Vagina (tissue), 2 donors: Measurements from ENCODE around the gene CD151. TPM values are rescaled to one million over a fixed set of nuclear protein-coding genes. Genes with fewer than 3 reads are reported as not detected.

Source experiments
- DNase-seq, 2 donors: peaks; one replicate each; pipeline ENCODE4 v3.0.0-alpha.2; 2017; ENCODE audit errors: extremely low spot score in 2 of 2
- H3K27ac ChIP-seq: fragments of 200-600 bp; sonication (generic); one replicate; pipeline ENCODE4 v1.5.1; 2019
- H3K27me3 ChIP-seq: fragments of 200-600 bp; sonication (generic); one replicate; pipeline ENCODE4 v1.5.1; 2019
- H3K36me3 ChIP-seq, 2 donors: fragments of 200-600 bp; sonication (generic); one replicate each; pipeline ENCODE4 v1.5.1; 2017 to 2019
- H3K4me1 ChIP-seq: fragments of 200-600 bp; sonication (generic); one replicate; pipeline ENCODE4 v1.5.1; 2019
- H3K4me3 ChIP-seq, 2 donors: fragments of 200-600 bp; sonication (generic); 1 replicate in 1 of 2; 2 replicates in 1 of 2; pipeline ENCODE4 v1.5.1; 2016 to 2019
- H3K9me3 ChIP-seq: fragments of 200-600 bp; sonication (generic); one replicate; pipeline ENCODE4 v1.5.1; 2019
- POLR2A ChIP-seq, 2 donors: fragments of 450-650 bp; IDR thresholded peaks; one replicate each; pipeline ENCODE4 v1.6.1; 2017; ENCODE audit warnings: antibody characterized with exemption in 2 of 2, mild to moderate bottlenecking in 2 of 2, moderate library complexity in 2 of 2
- POLR2AphosphoS5 ChIP-seq, 2 donors: sonication (generic); formaldehyde crosslinking; IDR thresholded peaks; one replicate each; pipeline ENCODE4 v1.9.0; 2017; ENCODE audit warnings: antibody characterized with exemption in 2 of 2, mild to moderate bottlenecking in 2 of 2, low read depth in 1 of 2; ENCODE audit not compliant: insufficient read depth in 1 of 2
- intact Hi-C: fragments of 100-400 bp; cut with DNase I; formaldehyde crosslinking; loops from one replicate; pipeline ENCODE4 v1.15.1; 2023
- total RNA-seq: library from RNA; depleted of rRNA; stranded (reverse); fragments of >200 nt; gene quantifications from one replicate; pipeline ENCODE4 v1.2.3, GENCODE V29; 2016
- TF ChIP-seq, protein P1 (sequence below), 3 experiments: fragments of 450-650 bp in 2 of 3; fragments of 200-600 bp in 1 of 3; sonication (generic) in 1 of 3; IDR thresholded peaks; one replicate each; pipeline ENCODE4 v1.5.1; 2017 to 2019; ENCODE audit warnings: antibody characterized with exemption in 3 of 3, mild to moderate bottlenecking in 2 of 3, moderate library complexity in 2 of 3

The CD151 gene
- total RNA-seq, 1 donor from 2014 or later, result 150 TPM

GRCh38 chr11:843818-844692 is 11.3 kb downstream of the CD151 start:
- TF ChIP-seq POLR2A (IDR thresholded peaks at IDR 0.05) (peak in 1 of 2 donors; percentile 73), POLR2AphosphoS5 (IDR thresholded peaks at IDR 0.05; ENCODE audit: insufficient read depth in 1 of 2, low read depth in 1 of 2) (peak; percentile 75 to 92)
- TF ChIP-seq, protein P1, sequence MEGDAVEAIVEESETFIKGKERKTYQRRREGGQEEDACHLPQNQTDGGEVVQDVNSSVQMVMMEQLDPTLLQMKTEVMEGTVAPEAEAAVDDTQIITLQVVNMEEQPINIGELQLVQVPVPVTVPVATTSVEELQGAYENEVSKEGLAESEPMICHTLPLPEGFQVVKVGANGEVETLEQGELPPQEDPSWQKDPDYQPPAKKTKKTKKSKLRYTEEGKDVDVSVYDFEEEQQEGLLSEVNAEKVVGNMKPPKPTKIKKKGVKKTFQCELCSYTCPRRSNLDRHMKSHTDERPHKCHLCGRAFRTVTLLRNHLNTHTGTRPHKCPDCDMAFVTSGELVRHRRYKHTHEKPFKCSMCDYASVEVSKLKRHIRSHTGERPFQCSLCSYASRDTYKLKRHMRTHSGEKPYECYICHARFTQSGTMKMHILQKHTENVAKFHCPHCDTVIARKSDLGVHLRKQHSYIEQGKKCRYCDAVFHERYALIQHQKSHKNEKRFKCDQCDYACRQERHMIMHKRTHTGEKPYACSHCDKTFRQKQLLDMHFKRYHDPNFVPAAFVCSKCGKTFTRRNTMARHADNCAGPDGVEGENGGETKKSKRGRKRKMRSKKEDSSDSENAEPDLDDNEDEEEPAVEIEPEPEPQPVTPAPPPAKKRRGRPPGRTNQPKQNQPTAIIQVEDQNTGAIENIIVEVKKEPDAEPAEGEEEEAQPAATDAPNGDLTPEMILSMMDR (IDR thresholded peaks at IDR 0.05), result peak in 1 of 3 experiments; percentile 4
- Histone ChIP-seq H3K27ac (peak overlapping the region; percentile 86), H3K9me3 (no peaks in the 10 kb centered on the region), H3K4me1 (peaks cover 90% of the 10 kb centered on the region), H3K27me3 (no peaks in the 10 kb centered on the region), H3K36me3 (peaks cover 0 to 16% of the 10 kb centered on the region in 2 donors), H3K4me3 (peak overlapping the region; percentile 82 to 99)
- intact Hi-C loops, result loop anchor here (5.0 kb wide), 1 partner anchor 37 kb away; the partner anchor contains the start of genes PIDD1 and RPLP2
- peak in 1 of 2 donors; percentile 98 for DNase-seq

DNA sequence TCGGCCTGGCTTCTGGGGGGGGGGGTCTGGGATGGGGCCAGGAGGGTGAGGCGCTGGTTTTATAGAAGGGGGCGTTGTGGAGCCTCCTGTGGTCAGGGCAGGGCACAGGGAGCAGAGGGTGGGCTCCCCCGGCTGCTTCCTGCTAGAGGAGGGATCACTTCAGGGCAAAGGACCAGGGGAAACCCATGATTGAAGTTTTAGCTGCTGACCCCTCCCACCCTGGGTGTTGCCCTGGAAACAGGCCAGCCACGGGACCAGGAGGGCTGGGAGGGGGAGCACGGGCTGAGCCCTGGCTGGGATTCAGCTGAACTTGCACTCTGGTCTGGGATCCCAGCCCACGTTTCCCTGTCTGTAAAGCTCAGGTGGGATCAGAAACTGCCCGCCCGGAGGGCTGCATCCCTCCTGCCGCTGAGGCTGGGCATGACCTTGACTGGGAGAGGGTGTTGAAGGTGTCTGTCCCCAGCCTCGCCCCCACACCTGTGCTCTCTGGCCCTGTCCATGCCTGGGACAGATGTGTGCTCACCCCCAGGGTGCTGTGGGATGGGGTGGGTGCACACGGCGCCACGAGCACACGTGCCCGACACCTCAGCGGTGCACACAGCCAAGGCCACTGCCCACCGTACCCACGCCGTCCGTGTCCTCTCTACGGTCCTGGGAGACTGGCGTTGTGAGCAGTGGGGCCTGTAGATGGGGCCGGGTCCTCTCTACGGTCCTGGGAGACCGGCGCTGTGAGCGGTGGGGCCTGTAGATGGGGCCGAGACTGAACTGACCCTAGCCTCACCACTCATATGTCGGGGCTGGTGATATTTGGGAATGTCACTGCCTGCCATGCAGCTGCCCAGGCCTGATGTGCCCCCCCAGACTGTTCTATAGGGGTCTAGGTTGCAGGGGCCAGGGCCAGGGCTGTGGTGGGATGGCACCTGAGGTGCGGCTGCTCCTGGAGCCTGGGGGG is 12.2 kb downstream of the CD151 start:
- peaks cover 86% of the 10 kb centered on the region for H3K4me1 ChIP-seq

DNA sequence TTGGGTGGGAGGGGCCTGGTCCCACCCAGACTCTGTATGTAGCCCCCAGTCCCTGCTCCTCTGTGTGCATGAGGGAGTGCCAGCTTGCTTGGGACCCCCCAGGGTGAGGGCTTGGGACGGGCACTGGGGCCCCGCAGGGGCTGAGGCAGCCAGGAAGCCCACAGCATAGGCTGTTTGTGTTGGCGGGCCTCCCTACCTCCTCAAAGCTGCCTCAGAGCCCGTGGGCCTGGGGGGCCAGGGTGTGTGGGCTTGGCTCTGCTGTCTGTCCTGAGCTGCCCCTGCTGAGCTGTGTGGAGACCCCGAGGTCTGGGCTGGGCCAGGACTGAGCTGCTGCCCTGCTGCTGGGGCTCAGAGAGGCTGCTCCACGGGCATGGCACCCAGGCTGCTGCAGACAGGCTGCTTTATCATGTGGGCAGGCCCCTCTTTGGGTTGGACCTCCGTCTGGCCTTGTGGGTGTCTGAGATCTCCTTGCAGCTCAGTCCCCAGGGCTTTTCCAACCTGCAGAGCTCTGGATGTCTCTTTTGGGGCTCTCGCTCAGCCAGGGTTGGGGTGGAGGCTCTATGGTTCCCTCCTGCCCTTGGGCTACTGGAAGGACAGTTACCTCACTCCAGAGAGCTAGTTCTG is 13.2 kb downstream of the CD151 start:
- H3K4me3 ChIP-seq, result peak overlapping the region in 1 of 2 donors; percentile 99

More for the DNA sequence above, 12.2 kb downstream of the CD151 start:
- peak in 1 of 2 donors; percentile 97 for DNase-seq
- H3K36me3 ChIP-seq, result peaks cover 0 to 13% of the 10 kb centered on the region in 2 donors
- H3K4me3 ChIP-seq, result peak overlapping the region; percentile 82 to 99
- no peaks in the 10 kb centered on the region for H3K9me3 ChIP-seq
- no peaks in the 10 kb centered on the region for H3K27me3 ChIP-seq
- H3K27ac ChIP-seq, result peak overlapping the region; percentile 86
- TF ChIP-seq POLR2AphosphoS5 (IDR thresholded peaks at IDR 0.05; ENCODE audit: insufficient read depth in 1 of 2, low read depth in 1 of 2) (peak; percentile 74 to 77), POLR2A (IDR thresholded peaks at IDR 0.05) (no peak)
- intact Hi-C loops, result loop anchor here (5.0 kb wide), 1 partner anchor 38 kb away; the partner anchor contains the start of genes PIDD1 and RPLP2

DNA sequence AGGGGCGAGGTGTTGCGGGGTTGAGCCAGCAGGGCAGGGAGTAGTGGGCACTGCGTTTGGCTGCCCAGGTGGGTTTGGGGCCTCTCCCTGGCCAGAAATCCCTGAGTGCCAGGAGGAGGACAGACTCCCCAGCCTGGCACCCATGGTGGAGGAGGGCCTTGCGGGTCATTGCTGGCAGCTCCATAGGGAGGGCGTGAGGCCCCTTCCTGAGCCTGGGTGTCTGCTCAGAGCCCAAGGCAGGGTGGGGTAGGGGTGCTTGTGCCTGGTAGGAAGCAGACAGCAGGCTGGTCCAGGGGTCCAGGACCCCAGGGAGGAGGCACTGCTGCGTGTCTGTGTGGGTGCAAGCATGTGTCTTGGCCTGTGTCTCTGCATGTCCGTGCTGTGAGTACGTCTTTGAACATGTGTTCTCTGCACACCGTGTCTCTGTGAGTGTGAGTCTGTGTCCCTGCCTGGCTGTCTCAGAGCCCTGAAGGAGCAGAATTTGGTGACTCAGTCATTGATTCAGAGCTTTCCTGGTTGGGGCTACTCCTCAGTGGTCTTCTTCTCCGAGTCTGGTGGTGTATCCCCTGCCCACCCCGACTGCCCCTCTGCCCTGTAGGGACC is 13.8 kb downstream of the CD151 start:
- TF ChIP-seq, protein P1 (IDR thresholded peaks at IDR 0.05), result no peak
- TF ChIP-seq POLR2AphosphoS5 (IDR thresholded peaks at IDR 0.05; ENCODE audit: insufficient read depth in 1 of 2, low read depth in 1 of 2), result no peak
- TF ChIP-seq POLR2A (IDR thresholded peaks at IDR 0.05), result no peak
- DNase-seq, result no peak
- H3K27me3 ChIP-seq, result no peaks in the 10 kb centered on the region
- peak overlapping the region; percentile 86 for H3K27ac ChIP-seq
- no peaks in the 10 kb centered on the region for H3K36me3 ChIP-seq
- peaks cover 81% of the 10 kb centered on the region for H3K4me1 ChIP-seq
- no peak overlapping the region for H3K4me3 ChIP-seq
- no peaks in the 10 kb centered on the region for H3K9me3 ChIP-seq
- intact Hi-C loops, result no loop called here

More for the DNA sequence above, 13.2 kb downstream of the CD151 start:
- Histone ChIP-seq H3K27me3 (no peaks in the 10 kb centered on the region), H3K27ac (peak overlapping the region; percentile 86), H3K36me3 (peaks cover 0 to 3% of the 10 kb centered on the region in 2 donors), H3K9me3 (no peaks in the 10 kb centered on the region), H3K4me1 (peaks cover 86% of the 10 kb centered on the region)
- DNase-seq, result no peak
- intact Hi-C loops, result no loop called here
- TF ChIP-seq, protein P1 (IDR thresholded peaks at IDR 0.05), result no peak
- TF ChIP-seq POLR2AphosphoS5 (IDR thresholded peaks at IDR 0.05; ENCODE audit: insufficient read depth in 1 of 2, low read depth in 1 of 2) (no peak), POLR2A (IDR thresholded peaks at IDR 0.05) (no peak)
